ENCODE data around the gene P2RX2.

P2RX2 gene

DNA sequence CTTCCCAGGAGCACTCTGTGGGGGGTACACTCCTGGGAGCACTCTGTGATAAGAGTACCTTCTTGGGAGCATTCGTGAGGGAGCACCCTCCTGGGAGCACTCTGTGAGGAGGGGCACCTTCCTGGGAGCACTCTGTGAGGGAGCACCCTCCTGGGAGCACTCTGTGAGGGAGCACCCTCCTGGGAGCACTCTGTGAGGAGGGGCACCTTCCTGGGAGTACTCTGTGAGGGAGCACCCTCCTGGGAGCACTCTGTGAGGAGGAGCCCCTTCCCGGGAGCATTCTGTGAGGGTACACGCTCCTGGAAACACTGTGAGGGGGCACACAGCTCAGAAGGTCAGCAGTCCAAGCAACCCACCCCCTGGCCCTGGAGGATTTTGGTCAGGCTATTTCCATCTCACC lies 30.8 kb upstream of the P2RX2 start:
- Histone ChIP-seq H4K8ac (ENCODE audit: low read depth, low read length) (no peak overlapping the region), H3K4me3 (ENCODE audit: low read length in 2 of 2) (no peak overlapping the region), H3K27ac (replicated peaks; ENCODE audit: low read length) (no peak overlapping the region), H2BK120ac (ENCODE audit: low read depth, low read length) (no peak overlapping the region), H2AFZ (ENCODE audit: low read length) (no peak overlapping the region), H3K23ac (ENCODE audit: low read depth, low read length, poor library complexity) (no peak overlapping the region), H4K91ac (ENCODE audit: low read depth, low read length, poor library complexity) (no peak overlapping the region), H3K9ac (ENCODE audit: low read depth, low read length, poor library complexity) (no peak overlapping the region), H3K36me3 (replicated peaks in 1 of 2; ENCODE audit: control insufficient read depth in 2 of 2, insufficient read depth in 2 of 2, low read length in 2 of 2) (peaks cover 0 to 4% of the 10 kb centered on the region in 2 donors), H3K27me3 (ENCODE audit: control insufficient read depth in 3 of 3, insufficient read depth in 3 of 3, low read depth in 1 of 3, low read length in 3 of 3) (peaks cover 3 to 41% (median 4%) of the 10 kb centered on the region in 3 experiments), H2AK5ac (ENCODE audit: low read depth, low read length) (no peak overlapping the region), H2BK12ac (ENCODE audit: low read length) (no peak overlapping the region), H2BK15ac (ENCODE audit: low read length) (no peak overlapping the region), H3K4me1 (ENCODE audit: control insufficient read depth in 2 of 2, insufficient read depth in 1 of 2, low read depth in 1 of 2, low read length in 2 of 2) (peaks cover 0 to 2% of the 10 kb centered on the region in 2 donors), H2BK5ac (ENCODE audit: low read length) (no peak overlapping the region), H3K4ac (ENCODE audit: low read length) (no peak overlapping the region), H3K9me3 (replicated peaks in 1 of 2; ENCODE audit: control insufficient read depth in 2 of 2, insufficient read depth in 1 of 2, low read depth in 1 of 2, low read length in 2 of 2) (peaks cover 5 to 8% of the 10 kb centered on the region in 2 donors), H3K14ac (ENCODE audit: low read length) (no peak overlapping the region), H3K79me1 (ENCODE audit: low read depth, low read length) (peaks cover 6% of the 10 kb centered on the region), H3K18ac (ENCODE audit: low read length) (no peak overlapping the region), H3K4me2 (ENCODE audit: insufficient read depth, low read length, poor library complexity, severe bottlenecking) (no peak overlapping the region)
- no peak for DNase-seq (ENCODE audit: low spot score)
- no CpG with 5 or more reads among the region's 3 CpGs for WGBS, 2 donors (ENCODE audit: extremely low coverage in 2 of 2, insufficient read length in 2 of 2, insufficient replicate concordance in 1 of 2)

DNA sequence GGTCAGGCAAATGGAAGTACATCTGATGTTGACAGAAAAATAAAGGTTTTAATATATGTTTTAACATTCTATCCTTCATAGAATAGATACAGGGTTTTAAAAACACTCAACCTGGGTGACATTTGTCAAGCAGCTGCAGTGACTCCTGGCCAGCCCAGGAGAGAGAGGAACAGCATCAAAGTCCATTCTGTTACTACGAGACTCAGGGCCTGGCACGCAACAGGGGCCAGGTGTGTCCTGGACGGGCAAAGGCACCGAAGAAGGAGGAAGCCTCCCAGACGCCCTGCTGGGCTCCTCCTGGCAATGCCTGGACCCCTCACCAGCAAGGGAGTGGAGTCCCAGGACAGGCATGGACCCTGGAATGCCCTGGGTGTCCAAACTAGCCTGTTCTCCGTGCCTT lies 30.3 kb upstream of the P2RX2 start:
- Histone ChIP-seq H3K36me3 (replicated peaks in 1 of 2; ENCODE audit: control insufficient read depth in 2 of 2, insufficient read depth in 2 of 2, low read length in 2 of 2) (peaks cover 0 to 4% of the 10 kb centered on the region in 2 donors), H2BK5ac (ENCODE audit: low read length) (no peak overlapping the region), H2BK120ac (ENCODE audit: low read depth, low read length) (no peak overlapping the region), H3K4me3 (ENCODE audit: low read length in 2 of 2) (no peak overlapping the region), H2BK12ac (ENCODE audit: low read length) (no peak overlapping the region), H2AFZ (ENCODE audit: low read length) (no peak overlapping the region), H2AK5ac (ENCODE audit: low read depth, low read length) (no peak overlapping the region), H3K18ac (ENCODE audit: low read length) (no peak overlapping the region), H3K23ac (ENCODE audit: low read depth, low read length, poor library complexity) (no peak overlapping the region), H3K79me1 (ENCODE audit: low read depth, low read length) (peaks cover 6% of the 10 kb centered on the region), H3K27me3 (ENCODE audit: control insufficient read depth in 3 of 3, insufficient read depth in 3 of 3, low read depth in 1 of 3, low read length in 3 of 3) (peaks cover 0 to 39% (median 3%) of the 10 kb centered on the region in 3 experiments), H3K4me1 (ENCODE audit: control insufficient read depth in 2 of 2, insufficient read depth in 1 of 2, low read depth in 1 of 2, low read length in 2 of 2) (peaks cover 2% of the 10 kb centered on the region in 2 donors), H3K9ac (ENCODE audit: low read depth, low read length, poor library complexity) (no peak overlapping the region), H3K4ac (ENCODE audit: low read length) (no peak overlapping the region), H4K91ac (ENCODE audit: low read depth, low read length, poor library complexity) (no peak overlapping the region), H3K9me3 (replicated peaks in 1 of 2; ENCODE audit: control insufficient read depth in 2 of 2, insufficient read depth in 1 of 2, low read depth in 1 of 2, low read length in 2 of 2) (peaks cover 5 to 8% of the 10 kb centered on the region in 2 donors), H3K14ac (ENCODE audit: low read length) (no peak overlapping the region), H2BK15ac (ENCODE audit: low read length) (no peak overlapping the region), H3K4me2 (ENCODE audit: insufficient read depth, low read length, poor library complexity, severe bottlenecking) (no peak overlapping the region), H4K8ac (ENCODE audit: low read depth, low read length) (no peak overlapping the region), H3K27ac (replicated peaks; ENCODE audit: low read length) (no peak overlapping the region)
- no peak for DNase-seq (ENCODE audit: low spot score)
- WGBS, 2 donors (ENCODE audit: extremely low coverage in 2 of 2, insufficient read length in 2 of 2, insufficient replicate concordance in 1 of 2), result no CpG with 5 or more reads among the region's 6 CpGs

DNA sequence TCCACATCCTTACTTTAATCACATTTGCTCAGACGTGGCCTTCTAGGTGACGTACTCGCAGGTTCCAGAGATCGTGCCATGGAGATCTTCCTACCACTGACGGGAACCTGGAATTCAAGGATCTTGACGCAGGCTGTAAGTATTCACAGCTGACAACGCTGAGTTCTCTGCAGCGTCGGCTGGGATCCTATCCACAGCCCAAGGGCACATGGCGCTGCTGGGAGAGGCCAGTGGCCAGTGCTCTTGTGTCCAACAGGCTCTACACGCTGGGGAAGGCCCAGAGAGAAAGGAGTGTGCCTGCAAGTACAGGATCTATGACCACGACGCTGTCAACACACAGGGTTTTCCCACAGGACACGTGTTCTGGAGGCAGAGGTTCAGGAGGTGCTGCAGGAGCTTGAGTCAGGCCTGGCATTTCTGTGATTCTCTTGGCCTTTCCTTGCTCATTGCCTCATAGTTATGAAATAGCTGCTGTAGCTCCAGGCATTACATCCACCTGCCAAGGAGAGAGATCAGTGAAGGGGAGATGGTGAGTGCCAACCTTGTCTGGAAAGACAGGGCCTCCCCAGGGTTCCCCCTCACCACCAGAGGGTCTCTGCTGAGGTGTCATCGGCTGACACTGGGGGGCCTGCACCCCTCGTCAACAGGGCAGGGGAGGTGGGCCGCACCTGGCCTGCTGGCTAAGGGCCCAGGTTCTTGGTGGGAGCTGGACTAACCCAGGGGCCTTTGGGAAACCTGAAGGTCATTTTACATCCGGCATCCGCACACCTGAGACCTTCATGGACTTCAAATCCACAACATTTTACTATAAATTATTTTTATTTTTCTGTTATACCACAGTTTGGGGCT lies 29.5 kb upstream of the P2RX2 start:
- Histone ChIP-seq H3K27ac (replicated peaks; ENCODE audit: low read length) (no peak overlapping the region), H3K4ac (ENCODE audit: low read length) (no peak overlapping the region), H3K27me3 (ENCODE audit: control insufficient read depth in 3 of 3, insufficient read depth in 3 of 3, low read depth in 1 of 3, low read length in 3 of 3) (peaks cover 0 to 34% (median 3%) of the 10 kb centered on the region in 3 experiments), H2BK15ac (ENCODE audit: low read length) (no peak overlapping the region), H3K9ac (ENCODE audit: low read depth, low read length, poor library complexity) (no peak overlapping the region), H2BK5ac (ENCODE audit: low read length) (no peak overlapping the region), H3K4me2 (ENCODE audit: insufficient read depth, low read length, poor library complexity, severe bottlenecking) (no peak overlapping the region), H3K4me3 (ENCODE audit: low read length in 2 of 2) (peak overlapping the region in 1 of 2 donors; percentile 35), H3K79me1 (ENCODE audit: low read depth, low read length) (peaks cover 6% of the 10 kb centered on the region), H2AK5ac (ENCODE audit: low read depth, low read length) (no peak overlapping the region), H2BK12ac (ENCODE audit: low read length) (no peak overlapping the region), H4K8ac (ENCODE audit: low read depth, low read length) (no peak overlapping the region), H3K4me1 (ENCODE audit: control insufficient read depth in 2 of 2, insufficient read depth in 1 of 2, low read depth in 1 of 2, low read length in 2 of 2) (peaks cover under 1 to 5% of the 10 kb centered on the region in 2 donors), H2AFZ (ENCODE audit: low read length) (no peak overlapping the region), H2BK120ac (ENCODE audit: low read depth, low read length) (no peak overlapping the region), H3K18ac (ENCODE audit: low read length) (no peak overlapping the region), H3K9me3 (replicated peaks in 1 of 2; ENCODE audit: control insufficient read depth in 2 of 2, insufficient read depth in 1 of 2, low read depth in 1 of 2, low read length in 2 of 2) (peaks cover 5 to 8% of the 10 kb centered on the region in 2 donors), H3K14ac (ENCODE audit: low read length) (no peak overlapping the region), H3K36me3 (replicated peaks in 1 of 2; ENCODE audit: control insufficient read depth in 2 of 2, insufficient read depth in 2 of 2, low read length in 2 of 2) (peaks cover 0 to 4% of the 10 kb centered on the region in 2 donors), H4K91ac (ENCODE audit: low read depth, low read length, poor library complexity) (no peak overlapping the region), H3K23ac (ENCODE audit: low read depth, low read length, poor library complexity) (no peak overlapping the region)
- no peak for DNase-seq (ENCODE audit: low spot score)
- WGBS, 2 donors (ENCODE audit: extremely low coverage in 2 of 2, insufficient read length in 2 of 2, insufficient replicate concordance in 1 of 2), result no CpG with 5 or more reads among the region's 19 CpGs

DNA sequence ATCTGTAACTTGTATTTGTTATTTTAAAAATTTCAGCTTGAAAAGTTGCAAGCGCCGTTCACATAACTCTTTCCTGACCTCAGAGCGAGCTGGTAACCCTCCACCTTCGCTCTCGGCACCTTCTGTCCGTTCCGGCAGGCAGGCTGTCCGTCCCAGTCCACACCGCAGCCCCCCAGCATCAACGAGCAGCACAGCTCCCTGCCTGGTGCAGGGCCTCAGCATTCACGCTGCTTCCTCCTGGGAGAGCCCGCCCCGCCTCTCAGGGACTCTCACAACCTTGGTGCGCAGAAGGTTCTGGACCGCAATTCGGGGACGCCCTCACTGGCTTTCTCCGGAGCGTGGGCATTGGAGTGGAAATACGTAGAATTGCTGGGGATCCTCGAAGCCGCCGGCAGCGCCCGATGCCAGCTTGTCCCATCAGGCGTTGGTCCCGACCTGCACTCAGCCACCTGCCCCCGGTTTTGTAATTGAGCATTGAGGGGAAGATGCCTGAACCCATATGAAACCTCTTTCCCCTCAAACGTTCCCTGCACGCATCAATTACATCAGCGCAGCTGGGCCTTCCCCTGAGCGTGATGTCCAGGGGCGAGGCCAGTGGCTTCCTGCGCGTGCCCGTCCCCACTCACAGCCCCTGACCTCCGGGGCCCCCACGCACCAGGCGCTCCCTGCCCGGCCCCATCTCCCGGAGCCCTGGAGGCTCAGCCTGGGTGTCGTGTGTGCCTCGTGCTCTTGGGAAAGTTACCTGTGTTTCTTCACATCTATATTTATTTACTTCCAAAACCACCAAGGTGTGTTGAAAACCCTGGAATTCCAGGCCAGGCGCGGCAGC lies 27.3 kb upstream of the P2RX2 start:
- no CpG with 5 or more reads among the region's 45 CpGs for WGBS, 2 donors (ENCODE audit: extremely low coverage in 2 of 2, insufficient read length in 2 of 2, insufficient replicate concordance in 1 of 2)
- H2AFZ ChIP-seq (ENCODE audit: low read length), result no peak overlapping the region
- DNase-seq (ENCODE audit: low spot score), result no peak
- H3K4me3 ChIP-seq (ENCODE audit: low read length in 2 of 2), result no peak overlapping the region
- H3K27ac ChIP-seq (replicated peaks; ENCODE audit: low read length), result no peak overlapping the region
- peaks cover 0 to 5% of the 10 kb centered on the region in 2 donors for H3K4me1 ChIP-seq (ENCODE audit: control insufficient read depth in 2 of 2, insufficient read depth in 1 of 2, low read depth in 1 of 2, low read length in 2 of 2)
- peak overlapping the region; percentile 92 for H2AK5ac ChIP-seq (ENCODE audit: low read depth, low read length)
- H3K79me1 ChIP-seq (ENCODE audit: low read depth, low read length), result no peaks in the 10 kb centered on the region
- peak overlapping the region; percentile 44 for H3K9ac ChIP-seq (ENCODE audit: low read depth, low read length, poor library complexity)
- no peak overlapping the region for H4K91ac ChIP-seq (ENCODE audit: low read depth, low read length, poor library complexity)
- no peak overlapping the region for H2BK15ac ChIP-seq (ENCODE audit: low read length)
- peak overlapping the region; percentile 47 for H3K14ac ChIP-seq (ENCODE audit: low read length)
- no peak overlapping the region for H3K18ac ChIP-seq (ENCODE audit: low read length)
- H2BK5ac ChIP-seq (ENCODE audit: low read length), result no peak overlapping the region
- peak overlapping the region; percentile 58 for H2BK12ac ChIP-seq (ENCODE audit: low read length)
- H3K23ac ChIP-seq (ENCODE audit: low read depth, low read length, poor library complexity), result no peak overlapping the region
- no peaks in the 10 kb centered on the region for H3K36me3 ChIP-seq (replicated peaks in 1 of 2; ENCODE audit: control insufficient read depth in 2 of 2, insufficient read depth in 2 of 2, low read length in 2 of 2)
- no peak overlapping the region for H4K8ac ChIP-seq (ENCODE audit: low read depth, low read length)
- no peak overlapping the region for H3K4ac ChIP-seq (ENCODE audit: low read length)
- H3K27me3 ChIP-seq (ENCODE audit: control insufficient read depth in 3 of 3, insufficient read depth in 3 of 3, low read depth in 1 of 3, low read length in 3 of 3), result peaks cover 0 to 24% (median 3%) of the 10 kb centered on the region in 3 experiments
- H3K9me3 ChIP-seq (replicated peaks in 1 of 2; ENCODE audit: control insufficient read depth in 2 of 2, insufficient read depth in 1 of 2, low read depth in 1 of 2, low read length in 2 of 2), result peaks cover 5 to 8% of the 10 kb centered on the region in 2 donors
- H3K4me2 ChIP-seq (ENCODE audit: insufficient read depth, low read length, poor library complexity, severe bottlenecking), result no peak overlapping the region
- H2BK120ac ChIP-seq (ENCODE audit: low read depth, low read length), result peak overlapping the region; percentile 70
